HEK293 (cell line): ENCODE measurements around the gene BEST2.

Source experiments
- CTCF ChIA-PET: fragments of 350-600 bp; formaldehyde crosslinking; extraction: SDS; loops from one replicate; lab custom pipeline; 2021; ENCODE audit warnings: antibody characterized with exemption; lab: Yijun Ruan, JAX
- POLR2A ChIA-PET: fragments of 300-600 bp; formaldehyde crosslinking; extraction: SDS; loops from one replicate; lab custom pipeline; 2020; ENCODE audit warnings: antibody characterized with exemption, inconsistent platforms; lab: Yijun Ruan, JAX
- H3K27ac ChIP-seq: fragments of 200-500 bp; sonication (Bioruptor generic); 2 replicates; pipeline ENCODE4 v1.5.1; 2014; ENCODE audit warnings: low read depth, low read length, control low read depth, inconsistent platforms; ENCODE audit errors: extremely low read depth
- H3K36me3 ChIP-seq, 2 experiments: fragments of 200-500 bp in 1 of 2; sonication (Bioruptor generic) in 1 of 2; 1 replicate in 1 of 2; 2 replicates in 1 of 2; pipeline ENCODE4 v1.5.1; 2014 to 2017; ENCODE audit warnings: inconsistent platforms in 2 of 2, low read length in 2 of 2; ENCODE audit not compliant: control insufficient read depth in 2 of 2, insufficient read depth in 1 of 2
- H3K4me1 ChIP-seq: fragments of 200-500 bp; sonication (Bioruptor generic); 2 replicates; pipeline ENCODE4 v1.5.1; 2014; ENCODE audit warnings: mild to moderate bottlenecking, low read length, inconsistent platforms; ENCODE audit not compliant: control insufficient read depth, insufficient read depth
- H3K4me3 ChIP-seq: 2 replicates; pipeline ENCODE4 v1.5.1; 2011; ENCODE audit warnings: low read depth, mild to moderate bottlenecking, control low read depth, low read length, moderate library complexity
- H3K9me3 ChIP-seq: fragments of 200-500 bp; sonication (Bioruptor generic); 2 replicates; pipeline ENCODE4 v1.5.1; 2014; ENCODE audit warnings: low read depth, low read length, inconsistent platforms; ENCODE audit not compliant: control insufficient read depth, insufficient read depth
- GLIS1 ChIP-seq: fragments of 450-650 bp; formaldehyde crosslinking; IDR thresholded peaks from 2 replicates; pipeline ENCODE4 v1.5.1; 2016; ENCODE audit warnings: missing biosample characterization, missing genetic modification characterization
- GLIS2 ChIP-seq: fragments of 450-650 bp; formaldehyde crosslinking; IDR thresholded peaks from 2 replicates; pipeline ENCODE4 v1.5.1; 2016; ENCODE audit warnings: missing biosample characterization, missing genetic modification characterization
- HOXD13 ChIP-seq: sonication (generic); formaldehyde crosslinking; IDR thresholded peaks from 2 replicates; pipeline ENCODE4 v1.8.0; 2022; ENCODE audit warnings: missing genetic modification reagents, borderline replicate concordance
- PATZ1 ChIP-seq: fragments of 450-650 bp; formaldehyde crosslinking; IDR thresholded peaks from 2 replicates; pipeline ENCODE4 v1.5.1; 2016; ENCODE audit warnings: missing biosample characterization, missing genetic modification characterization
- PRDM2 ChIP-seq: fragments of 450-650 bp; formaldehyde crosslinking; IDR thresholded peaks from 2 replicates; pipeline ENCODE4 v1.5.1; 2016; ENCODE audit warnings: missing biosample characterization, missing genetic modification characterization, borderline replicate concordance
- PRDM6 ChIP-seq: fragments of 450-650 bp; formaldehyde crosslinking; IDR thresholded peaks from 2 replicates; pipeline ENCODE4 v1.5.1; 2017; ENCODE audit warnings: missing biosample characterization, missing genetic modification characterization
- ZBTB26 ChIP-seq: fragments of 450-650 bp; formaldehyde crosslinking; optimal IDR thresholded peaks from 2 replicates; pipeline ENCODE3; 2016; ENCODE audit warnings: missing biosample characterization, mild to moderate bottlenecking, missing genetic modification characterization
- ZBTB8A ChIP-seq: fragments of 450-650 bp; formaldehyde crosslinking; IDR thresholded peaks from 2 replicates; pipeline ENCODE4 v1.5.1; 2016; ENCODE audit warnings: missing biosample characterization, missing genetic modification characterization
- ZFHX2 ChIP-seq: fragments of 450-650 bp; formaldehyde crosslinking; conservative IDR thresholded peaks from 2 replicates; pipeline ENCODE4 v1.5.1; 2016; ENCODE audit warnings: missing biosample characterization, missing genetic modification characterization
- ZIC2 ChIP-seq: fragments of 450-650 bp; formaldehyde crosslinking; IDR thresholded peaks from 2 replicates; pipeline ENCODE4 v1.5.1; 2016; ENCODE audit warnings: missing biosample characterization, missing genetic modification characterization
- ZNF416 ChIP-seq: fragments of 450-650 bp; formaldehyde crosslinking; IDR thresholded peaks from 2 replicates; pipeline ENCODE4 v1.5.1; 2016; ENCODE audit warnings: missing biosample characterization, missing genetic modification characterization
- ZNF423 ChIP-seq: fragments of 450-650 bp; formaldehyde crosslinking; IDR thresholded peaks from 2 replicates; pipeline ENCODE4 v1.5.1; 2016; ENCODE audit warnings: missing biosample characterization, missing genetic modification characterization
- ZNF449 ChIP-seq: fragments of 450-650 bp; formaldehyde crosslinking; IDR thresholded peaks from 2 replicates; pipeline ENCODE4 v1.5.1; 2017; ENCODE audit warnings: missing biosample characterization, mild to moderate bottlenecking, missing genetic modification characterization, moderate library complexity
- ZNF513 ChIP-seq: fragments of 450-650 bp; IDR thresholded peaks from 2 replicates; pipeline ENCODE4 v1.5.1; 2018; ENCODE audit warnings: missing biosample characterization, missing genetic modification characterization
- ZNF549 ChIP-seq: fragments of 450-650 bp; IDR thresholded peaks from 2 replicates; pipeline ENCODE4 v1.5.1; 2018; ENCODE audit warnings: missing biosample characterization, missing genetic modification characterization, mild to moderate bottlenecking, inconsistent platforms, moderate library complexity
- ZNF654 ChIP-seq: fragments of 450-650 bp; formaldehyde crosslinking; IDR thresholded peaks from 2 replicates; pipeline ENCODE4 v1.5.1; 2016; ENCODE audit warnings: low read depth, missing biosample characterization, missing genetic modification characterization
- ZNF670 ChIP-seq: fragments of 450-650 bp; formaldehyde crosslinking; IDR thresholded peaks from 2 replicates; pipeline ENCODE4 v1.5.1; 2016; ENCODE audit warnings: missing biosample characterization, missing genetic modification characterization, low read depth
- ZNF707 ChIP-seq: fragments of 450-650 bp; formaldehyde crosslinking; IDR thresholded peaks from 2 replicates; pipeline ENCODE4 v1.5.1; 2016; ENCODE audit warnings: missing biosample characterization, missing genetic modification characterization
- ZNF76 ChIP-seq: fragments of 450-650 bp; formaldehyde crosslinking; IDR thresholded peaks from 2 replicates; pipeline ENCODE4; 2016; ENCODE audit warnings: low read depth, missing biosample characterization, missing genetic modification characterization, borderline replicate concordance
- TF ChIP-seq, protein P1 (sequence below): fragments of 450-650 bp; formaldehyde crosslinking; IDR thresholded peaks from 2 replicates; pipeline ENCODE4; 2016; ENCODE audit warnings: missing biosample characterization, missing genetic modification characterization

The BEST2 gene

DNA sequence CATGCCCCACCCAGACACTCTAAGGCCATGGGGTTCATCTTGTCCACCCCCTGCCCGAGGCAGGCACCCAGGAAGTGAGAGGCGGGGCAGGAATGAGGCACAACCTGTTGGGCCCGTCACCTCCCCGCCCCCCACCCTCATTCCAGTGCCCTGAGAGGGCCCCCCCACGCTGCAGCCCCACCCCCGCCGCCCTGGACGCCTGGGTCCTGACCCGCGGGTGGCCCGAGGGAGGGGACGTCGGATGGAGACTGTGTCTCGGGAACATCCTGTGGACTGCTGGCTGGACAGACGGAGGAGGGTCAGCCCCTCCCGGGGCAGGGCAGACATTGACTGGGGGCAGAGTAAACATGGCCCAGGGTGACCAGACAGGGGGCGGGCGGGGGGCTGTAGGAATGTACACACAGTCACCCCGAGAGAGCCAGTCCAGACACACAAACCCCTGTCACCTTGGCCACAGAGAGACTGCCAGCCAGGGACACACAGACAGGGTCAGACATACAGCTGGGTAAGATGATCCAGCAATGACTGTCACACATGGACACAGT is 32.3 kb downstream of the BEST2 start:
- ChIA-PET CTCF (no interaction called here), POLR2A (interaction anchor here (2.7 kb wide), 1 partner anchor 8 kb away, joined by 33 read pairs; the partner anchor contains the start of gene JUNB)
- no peak overlapping the region for H3K27ac ChIP-seq
- H3K36me3 ChIP-seq, result no peaks in the 10 kb centered on the region
- H3K9me3 ChIP-seq, result no peaks in the 10 kb centered on the region
- H3K4me3 ChIP-seq, result no peak overlapping the region
- peaks cover 6% of the 10 kb centered on the region for H3K4me1 ChIP-seq
- TF ChIP-seq ZNF449 (tag by site-specific recombination) (no peak), GLIS1 (tag by site-specific recombination) (peak; percentile 29), ZNF513 (tag by site-specific recombination) (no peak), GLIS2 (peak; percentile 47), ZNF670 (no peak), HOXD13 (no peak), ZIC2 (no peak), ZNF549 (tag by site-specific recombination) (no peak), ZNF76 (tag by site-specific recombination) (no peak), ZBTB8A (tag by site-specific recombination) (no peak), ZNF416 (tag by site-specific recombination) (no peak), ZFHX2 (no peak), ZBTB26 (tag by site-specific recombination) (no peak), ZNF654 (no peak), PRDM6 (no peak), PATZ1 (no peak), PRDM2 (tag by site-specific recombination) (no peak), ZNF423 (tag by site-specific recombination) (no peak), ZNF707 (no peak)
- TF ChIP-seq, protein P1, sequence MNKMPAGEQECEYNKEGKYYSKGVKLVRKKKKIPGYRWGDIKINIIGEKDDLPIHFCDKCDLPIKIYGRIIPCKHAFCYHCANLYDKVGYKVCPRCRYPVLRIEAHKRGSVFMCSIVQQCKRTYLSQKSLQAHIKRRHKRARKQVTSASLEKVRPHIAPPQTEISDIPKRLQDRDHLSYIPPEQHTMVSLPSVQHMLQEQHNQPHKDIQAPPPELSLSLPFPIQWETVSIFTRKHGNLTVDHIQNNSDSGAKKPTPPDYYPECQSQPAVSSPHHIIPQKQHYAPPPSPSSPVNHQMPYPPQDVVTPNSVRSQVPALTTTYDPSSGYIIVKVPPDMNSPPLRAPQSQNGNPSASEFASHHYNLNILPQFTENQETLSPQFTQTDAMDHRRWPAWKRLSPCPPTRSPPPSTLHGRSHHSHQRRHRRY, result no peak
